NOMO-1 (cell line): ENCODE data around the gene TBC1D19.
A peak's percentile ranks its signal among the peaks of the same experiment; 100 is the strongest.

Experiments
- DNase-seq, 2 experiments: peaks; one replicate each; lab custom pipeline; 2025; ENCODE audit not compliant: unreplicated experiment in 2 of 2; lab: John Stamatoyannopoulos, UW

Gene TBC1D19

DNA sequence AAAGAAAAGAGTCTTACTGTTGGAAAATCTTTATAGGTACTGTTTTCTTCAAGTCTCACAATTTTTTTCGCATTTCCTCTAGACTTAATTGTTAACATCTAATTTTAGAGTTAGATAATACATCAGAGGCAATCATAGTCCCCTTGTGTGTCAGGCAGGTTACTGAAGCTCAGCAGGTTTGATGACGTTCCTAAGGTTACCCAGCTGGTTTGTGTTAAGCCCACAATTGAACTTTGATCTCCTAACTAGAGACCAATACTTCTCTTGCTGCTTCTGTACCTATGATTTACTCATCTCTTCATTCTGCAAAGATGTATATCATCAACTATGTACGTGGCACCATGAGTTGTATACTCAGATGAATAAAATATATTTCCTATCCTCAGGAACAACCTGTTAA is 145.1 kb downstream of the TBC1D19 start:
- DNase-seq: no peak

DNA sequence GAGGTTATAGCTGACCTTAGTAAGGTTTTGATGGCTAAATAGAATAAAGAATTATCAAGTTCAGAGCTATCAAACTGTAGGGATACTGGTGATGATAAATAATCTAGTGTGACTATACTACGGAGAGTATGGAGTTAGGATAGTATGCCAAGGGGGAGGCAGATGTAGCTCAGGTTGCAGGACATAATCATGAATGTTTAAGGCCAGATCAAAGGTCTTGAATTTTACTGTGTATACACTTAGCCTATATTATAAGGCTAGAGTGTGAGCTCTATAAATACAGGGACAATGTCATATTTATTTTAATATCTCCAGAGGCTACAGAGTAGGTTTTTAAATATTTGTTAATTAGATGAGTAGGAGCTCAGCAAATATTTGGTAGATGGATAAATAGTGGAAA is 145.7 kb downstream of the TBC1D19 start:
- DNase-seq: no peak

DNA sequence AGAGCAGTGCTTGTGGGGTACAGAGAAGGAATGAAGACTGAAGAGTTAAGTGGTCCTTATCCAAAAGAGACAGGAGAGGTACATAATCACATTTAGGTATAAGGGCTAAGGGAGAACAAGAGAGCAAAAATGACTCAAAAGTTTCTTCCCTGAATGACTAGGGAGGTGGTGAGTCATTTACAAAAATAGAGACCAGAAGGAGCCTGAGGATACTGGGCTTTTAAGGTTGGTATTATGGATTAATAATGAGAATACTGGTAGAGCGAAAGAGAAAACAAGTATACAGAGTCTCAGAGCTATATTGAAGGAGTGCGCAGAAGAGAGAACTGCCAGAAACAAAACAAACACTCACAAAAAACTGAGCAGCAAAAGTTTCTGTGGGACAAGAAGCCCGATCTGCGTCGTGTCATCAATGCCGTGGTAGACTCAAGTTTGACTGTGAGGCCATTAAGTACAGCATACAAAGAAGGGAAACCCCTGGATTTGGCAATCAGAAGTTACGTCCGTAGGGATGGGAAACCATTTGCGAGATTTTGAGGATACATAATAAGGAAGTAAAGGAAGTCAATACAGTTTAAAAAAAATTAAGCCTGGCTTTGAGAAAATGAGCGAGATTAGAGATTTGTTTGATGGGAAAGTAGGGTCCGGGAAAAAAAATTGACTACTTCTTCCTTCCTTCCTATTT is 147.6 kb downstream of the TBC1D19 start:
- no peak for DNase-seq

DNA sequence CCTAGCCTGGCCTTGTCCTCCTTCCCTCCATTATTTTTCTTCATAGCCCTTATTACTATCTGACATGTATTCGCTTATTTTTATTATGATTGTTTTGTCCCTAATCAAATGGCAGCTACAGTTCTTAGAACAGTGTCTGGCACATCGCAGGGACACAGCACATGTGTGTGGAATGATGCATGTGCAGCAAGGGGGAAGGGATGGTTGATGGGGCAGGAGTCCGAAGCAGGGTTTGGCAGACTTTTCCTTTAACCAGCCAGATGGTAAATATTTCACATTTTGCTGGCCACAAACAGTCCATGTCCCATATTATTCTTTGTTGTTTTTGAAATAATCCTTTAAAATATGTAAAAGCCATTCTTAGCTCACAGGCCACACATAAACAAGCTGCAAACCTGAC is 148.5 kb downstream of the TBC1D19 start:
- no peak for DNase-seq

DNA sequence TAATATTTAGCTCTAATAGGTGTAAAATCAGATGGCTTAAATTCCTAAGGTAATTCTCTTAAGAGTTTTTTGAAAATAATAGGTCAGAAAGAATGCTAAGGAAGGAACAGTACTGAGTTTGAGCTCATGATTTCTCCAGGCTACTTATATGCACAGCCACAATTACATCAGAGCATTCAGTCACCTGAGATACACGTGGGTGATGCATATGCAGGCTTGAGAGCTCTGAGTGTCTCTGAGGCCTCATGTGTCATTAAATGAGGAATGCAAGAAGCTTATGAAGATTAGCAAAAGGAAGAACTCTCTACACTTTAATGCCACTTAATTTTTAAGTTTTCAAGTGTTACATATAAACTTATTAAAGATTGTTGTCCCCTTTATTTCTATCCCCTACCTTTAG is 152.7 kb downstream of the TBC1D19 start:
- DNase-seq: no peak

DNA sequence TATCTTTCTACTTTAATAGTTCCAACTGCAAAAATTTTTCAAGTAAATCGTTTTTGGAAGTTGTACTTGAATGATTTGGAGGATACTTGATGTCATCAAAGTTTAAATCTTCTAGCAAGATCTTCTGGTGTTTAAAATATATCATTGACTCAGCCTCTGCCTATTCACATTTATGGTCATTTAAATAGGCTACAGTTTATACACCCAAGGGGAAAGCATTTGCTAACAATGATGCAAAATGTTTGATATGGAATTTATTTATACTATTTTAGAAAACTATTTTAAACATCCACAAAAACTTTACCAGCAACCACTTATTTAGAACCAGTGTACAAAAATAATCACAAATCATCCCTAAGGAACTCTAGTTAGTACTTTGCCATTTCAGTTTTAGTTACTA is 153.5 kb downstream of the TBC1D19 start:
- DNase-seq: no peak

DNA sequence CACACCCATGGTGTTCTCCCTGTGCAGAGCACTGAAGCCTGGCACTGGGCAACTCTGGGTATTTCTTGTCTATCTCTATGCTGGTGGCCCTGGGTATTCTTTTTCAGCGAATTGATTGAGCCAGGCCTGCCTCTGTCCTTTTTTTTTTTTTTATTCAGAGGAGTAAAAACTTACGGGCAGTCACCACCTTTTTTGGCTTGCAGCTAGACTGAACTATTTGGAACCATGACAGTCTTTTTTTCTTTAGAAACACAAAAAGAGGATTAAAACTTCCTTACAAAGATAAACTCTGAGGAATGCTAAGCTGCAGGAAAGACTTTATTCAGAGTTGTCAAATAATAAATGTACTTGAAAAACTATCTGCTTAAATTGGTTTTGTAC is 157.6 kb downstream of the TBC1D19 start:
- no peak for DNase-seq

DNA sequence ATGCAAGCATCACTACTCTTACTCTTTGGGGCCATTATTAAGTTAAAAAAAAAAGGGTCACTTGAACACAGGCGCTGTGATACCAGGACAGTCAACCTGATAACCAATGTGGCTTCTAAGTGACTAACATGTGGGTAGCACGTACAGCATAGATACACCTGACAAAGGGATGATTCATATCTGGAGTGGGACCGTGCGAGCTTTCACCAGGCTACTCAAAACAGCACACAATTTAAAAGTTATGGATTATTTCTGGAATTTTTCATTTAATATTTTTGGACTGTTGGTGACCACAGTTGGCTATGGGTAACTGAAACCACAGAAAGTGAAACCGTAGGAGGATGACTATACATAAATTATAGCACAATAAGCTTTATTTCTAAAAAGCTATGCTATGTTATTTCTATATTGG is 162.9 kb downstream of the TBC1D19 start:
- DNase-seq: peak in 1 of 2 experiments; percentile 10

DNA sequence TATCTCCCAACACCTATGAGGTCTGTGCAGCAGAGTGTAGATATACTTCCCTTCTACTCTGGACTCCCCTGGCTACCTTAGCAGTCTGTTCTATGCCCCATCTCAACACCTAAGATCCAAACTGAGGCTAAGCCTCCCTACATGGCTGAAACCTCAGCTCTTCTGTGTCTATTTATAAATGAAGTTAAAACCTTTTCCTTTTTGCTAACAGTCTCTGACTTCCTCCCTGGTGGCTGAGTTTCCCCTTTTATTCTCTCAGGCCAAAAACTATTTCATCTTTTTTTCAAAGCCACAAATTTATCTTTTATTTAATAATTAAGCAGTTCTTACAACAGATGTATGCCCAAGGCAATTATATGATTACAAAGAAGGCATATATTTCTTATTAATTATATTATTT is 164.9 kb downstream of the TBC1D19 start:
- peak; percentile 48 to 69 for DNase-seq

DNA sequence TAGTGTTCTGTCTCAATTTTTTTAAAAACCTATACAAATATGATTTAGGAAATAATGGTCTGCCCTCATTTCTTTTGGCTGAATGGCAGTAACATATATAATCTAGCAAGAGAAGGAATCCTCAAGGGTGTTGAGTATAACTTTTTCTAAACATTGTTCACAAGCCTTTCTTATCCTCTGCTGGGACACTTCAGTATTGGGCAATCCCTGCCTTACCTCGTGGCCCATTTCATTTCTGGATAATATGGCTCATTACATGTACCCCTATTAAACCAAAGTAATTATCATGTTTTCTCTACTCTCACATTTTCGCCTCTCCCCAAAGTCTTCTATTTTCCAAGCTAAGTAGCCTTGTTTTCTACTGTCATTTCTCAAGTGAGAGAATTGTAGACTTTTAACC is 166.0 kb downstream of the TBC1D19 start:
- no peak for DNase-seq

DNA sequence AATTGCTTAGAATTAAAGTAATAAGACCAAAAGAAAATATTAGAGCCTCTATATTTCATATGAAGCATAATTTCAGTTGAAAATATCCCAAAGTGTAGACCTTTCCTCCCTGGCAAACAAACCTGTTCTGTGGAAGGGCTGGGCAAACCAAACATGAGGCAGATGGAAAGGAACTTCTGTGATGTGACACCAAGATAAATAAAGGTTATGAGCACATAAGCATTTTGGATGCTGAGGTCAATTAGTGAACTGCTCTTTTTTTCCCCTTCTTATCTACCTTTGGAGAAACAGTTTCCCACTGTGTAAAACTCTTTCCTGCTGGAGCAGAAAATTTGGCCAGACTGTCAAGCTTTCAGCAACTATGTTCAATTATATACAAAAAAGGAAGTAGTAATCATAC is 167.1 kb downstream of the TBC1D19 start:
- peak in 1 of 2 experiments; percentile 15 for DNase-seq

DNA sequence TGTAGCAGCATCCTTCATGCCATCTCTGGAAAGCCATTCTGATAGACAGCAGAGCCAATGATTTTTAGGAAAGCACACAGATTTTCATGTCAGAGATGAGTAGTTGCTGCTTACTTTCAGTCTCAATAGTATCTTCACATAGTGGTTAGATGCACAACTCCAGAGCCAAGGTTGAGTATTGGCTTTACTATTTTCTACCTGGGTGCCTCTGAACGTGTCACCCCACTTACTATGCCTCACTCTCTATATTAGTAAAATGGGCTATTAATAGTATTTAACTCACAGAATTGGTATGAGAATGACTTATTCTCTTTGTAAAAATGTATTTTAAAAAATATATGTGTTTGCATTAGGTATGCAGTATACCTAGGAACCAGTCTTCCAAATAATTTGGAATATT is 168.0 kb downstream of the TBC1D19 start:
- DNase-seq: no peak

DNA sequence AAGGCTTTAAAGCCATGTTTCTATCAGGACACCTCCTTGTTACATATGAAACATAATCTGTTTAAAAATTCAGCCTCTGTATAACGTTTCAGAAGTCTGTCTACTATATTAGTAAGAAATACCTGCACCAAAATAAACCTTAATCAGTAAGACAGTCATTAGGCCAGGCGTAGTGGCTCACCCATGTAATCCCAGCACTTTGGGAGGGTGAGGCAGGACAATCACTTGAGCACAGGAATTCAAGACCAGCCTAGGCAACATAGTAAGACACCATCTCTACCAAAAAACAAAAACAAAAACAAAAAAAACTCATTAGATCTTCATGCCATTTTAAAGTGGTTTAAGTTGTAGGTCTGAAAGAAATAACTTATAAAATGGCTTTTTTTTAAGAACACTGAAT is 169.3 kb downstream of the TBC1D19 start:
- no peak for DNase-seq

DNA sequence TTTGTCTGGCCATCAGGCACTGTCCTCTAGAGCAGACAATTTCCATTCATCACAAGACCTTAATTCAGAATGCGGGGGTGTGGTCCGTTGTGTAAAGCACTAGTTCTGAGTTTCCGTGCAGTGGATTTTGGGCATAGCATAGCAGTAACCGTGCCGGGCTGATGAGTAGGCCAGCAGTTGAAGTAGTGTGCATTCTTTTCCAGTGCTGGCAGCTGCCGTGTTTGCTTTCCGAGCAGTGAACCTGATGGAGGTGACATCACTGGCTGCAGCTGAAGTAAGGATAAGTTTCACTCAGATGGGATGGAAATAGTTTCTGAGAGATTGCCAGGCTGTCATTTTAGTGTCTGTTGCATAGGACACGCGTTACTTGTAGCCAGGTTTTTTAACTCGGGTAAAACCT is 169.7 kb downstream of the TBC1D19 start:
- DNase-seq: no peak

DNA sequence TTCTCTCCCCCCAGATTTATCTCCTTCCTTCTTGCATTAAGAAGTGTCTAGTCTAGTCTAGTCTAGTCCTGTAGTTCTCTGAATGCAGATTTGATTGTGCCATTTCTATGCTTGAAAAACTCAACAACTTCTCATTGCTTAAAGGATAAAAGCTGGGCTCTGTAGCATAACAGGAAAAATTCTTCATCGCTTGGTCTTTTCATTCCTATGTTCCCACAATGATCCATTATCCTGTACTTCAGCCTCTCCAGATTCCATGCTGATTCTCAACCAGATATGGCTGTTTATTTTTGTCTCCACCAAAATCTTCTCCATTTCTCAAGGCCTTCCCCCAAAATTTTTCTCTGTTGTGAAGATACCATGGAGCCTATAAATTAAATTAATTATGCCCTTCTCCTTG is 173.9 kb downstream of the TBC1D19 start:
- no peak for DNase-seq

DNA sequence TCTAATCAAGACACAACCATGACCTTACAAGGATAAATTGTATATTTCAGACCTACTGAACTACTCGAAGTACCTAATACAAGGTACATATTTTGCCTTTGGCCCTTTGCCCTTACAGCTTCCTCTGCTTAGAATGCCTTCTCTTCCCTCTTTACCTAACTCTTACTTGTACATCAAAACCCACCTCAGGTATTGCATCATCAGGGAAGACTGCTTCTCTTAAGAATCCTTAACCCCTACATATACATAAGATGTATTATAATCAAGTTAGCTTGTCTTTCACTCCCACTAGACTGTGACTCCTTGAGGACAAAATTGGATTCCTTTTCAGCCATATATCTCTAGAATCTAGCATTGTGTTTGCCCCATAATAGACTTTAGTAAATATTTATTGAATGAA is 175.0 kb downstream of the TBC1D19 start:
- DNase-seq: no peak

DNA sequence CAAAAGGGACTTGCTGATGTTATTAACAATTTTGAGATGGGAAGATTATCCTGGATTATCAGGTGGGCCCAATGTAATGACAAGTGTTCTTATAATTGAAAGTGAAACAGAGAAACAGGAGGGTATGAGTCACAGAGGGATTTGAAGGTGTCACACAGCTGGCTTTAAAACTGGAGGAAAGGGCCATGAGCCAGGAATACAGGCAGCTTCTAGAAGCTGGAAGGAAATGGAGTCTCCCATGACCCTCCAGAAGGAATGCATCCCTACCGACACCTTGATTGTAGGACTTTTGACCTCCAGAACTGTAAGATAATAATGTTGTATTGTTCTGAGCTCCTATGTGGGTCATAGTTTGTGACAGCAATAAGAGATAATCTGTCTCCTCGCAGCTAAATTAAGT is 178.8 kb downstream of the TBC1D19 start:
- DNase-seq: peak in 1 of 2 experiments; percentile 11

DNA sequence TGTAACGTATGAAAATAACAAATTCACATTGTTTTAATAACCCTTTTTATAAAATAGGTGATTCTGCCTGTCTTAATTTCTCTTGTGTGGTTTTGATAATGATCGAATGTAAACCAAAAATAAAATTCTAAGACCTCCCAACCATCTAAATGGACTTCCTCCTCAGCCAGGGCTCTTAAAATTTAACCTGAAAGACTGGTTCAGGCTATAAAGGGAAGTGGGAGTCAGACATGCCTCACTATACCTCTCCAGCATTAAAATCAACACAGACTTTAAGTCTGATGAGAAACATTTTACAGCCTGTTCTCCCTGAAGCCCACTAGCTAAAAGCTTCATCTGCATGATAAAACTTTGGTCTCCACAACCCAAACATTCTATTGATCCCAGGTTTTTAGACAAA is 179.2 kb downstream of the TBC1D19 start:
- peak; percentile 12 to 53 for DNase-seq

DNA sequence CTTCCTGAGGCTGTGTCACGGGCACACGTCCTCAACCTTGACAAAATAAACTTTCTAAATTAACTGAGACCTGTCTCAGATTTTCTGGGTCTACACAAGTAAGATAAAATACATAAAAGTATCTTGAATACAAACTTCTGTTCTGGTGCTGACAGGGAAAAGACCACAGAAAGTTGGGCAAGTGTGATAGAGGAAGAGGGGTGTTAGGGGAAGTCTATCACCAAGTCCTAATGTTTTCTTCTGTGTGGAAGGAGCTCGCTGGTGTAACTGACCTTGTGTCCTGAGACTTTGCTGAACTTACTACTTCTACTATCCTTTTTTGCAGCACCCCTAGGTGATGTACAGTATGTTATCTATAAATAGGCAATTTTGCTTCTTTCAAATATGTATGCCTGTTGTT is 179.8 kb downstream of the TBC1D19 start:
- peak; percentile 69 to 73 for DNase-seq

DNA sequence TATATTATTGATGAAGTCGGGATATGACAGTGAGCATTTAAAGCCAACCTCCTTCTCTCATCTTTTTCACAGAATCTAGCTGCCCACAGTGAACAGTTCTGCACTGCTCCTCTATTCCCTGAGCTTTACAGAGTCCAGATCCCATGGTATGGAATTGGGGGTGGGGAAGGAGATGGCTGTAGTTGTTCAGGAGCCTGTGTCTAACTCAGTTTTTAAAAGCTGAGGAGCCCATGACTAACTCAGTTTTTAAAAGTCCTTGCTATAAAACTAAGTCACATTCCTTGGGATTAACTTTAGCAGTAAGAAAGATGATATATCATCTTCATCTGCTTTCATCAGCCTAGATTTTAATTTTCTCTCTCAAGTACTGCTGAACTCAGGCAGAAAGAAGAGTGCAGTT is 180.3 kb downstream of the TBC1D19 start:
- no peak for DNase-seq

DNA sequence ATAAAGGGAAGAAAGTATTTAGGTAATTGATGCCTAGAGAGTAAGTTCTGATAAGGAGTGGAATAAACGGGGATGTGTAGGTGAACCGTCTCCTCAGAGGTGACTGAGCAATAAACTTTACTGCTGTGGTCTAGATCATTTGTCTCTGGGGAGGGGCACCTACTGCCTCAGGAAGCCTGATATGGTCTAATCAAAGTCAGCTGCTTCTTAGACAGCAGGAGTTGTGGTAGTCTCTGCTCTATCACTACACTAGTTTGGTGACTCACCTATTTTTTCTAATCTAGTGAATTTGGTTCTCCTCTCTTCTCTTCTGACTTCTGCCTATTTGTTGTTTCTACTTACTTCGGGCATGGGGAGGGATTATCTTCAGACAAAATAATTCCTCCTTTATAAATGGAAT is 181.6 kb downstream of the TBC1D19 start:
- peak in 1 of 2 experiments; percentile 3 for DNase-seq

DNA sequence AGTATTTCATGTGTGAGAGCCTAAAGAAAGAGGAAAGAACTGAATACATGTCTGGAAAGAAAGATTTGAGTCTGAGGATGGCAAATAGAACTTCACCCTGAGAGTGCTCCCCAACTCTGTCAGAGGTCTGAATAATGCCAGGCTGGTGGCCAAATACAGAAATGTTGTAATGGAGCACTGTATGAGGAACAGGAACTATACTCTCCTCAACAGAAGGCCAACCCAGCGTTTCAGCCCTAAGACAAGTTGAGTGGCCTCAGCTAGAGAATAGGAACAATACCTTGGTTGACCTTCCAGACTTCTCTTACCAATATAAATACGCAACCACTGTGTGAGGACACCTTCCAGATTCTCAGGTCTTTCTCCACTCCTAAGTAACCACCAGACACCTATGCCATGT is 182.3 kb downstream of the TBC1D19 start:
- peak; percentile 67 to 69 for DNase-seq
